Activated naive CD8-positive, alpha-beta T cell (primary cell): ENCODE results near the gene DSTN.

Experiments used
- H3K27ac Mint-ChIP-seq: one replicate; pipeline ENCODE4 v1.8.0; 2021; ENCODE audit warnings: mixed read lengths
- H3K27me3 Mint-ChIP-seq: one replicate; pipeline ENCODE4 v1.8.0; 2021; ENCODE audit warnings: mixed read lengths
- H3K36me3 Mint-ChIP-seq: one replicate; pipeline ENCODE4 v1.8.0; 2021; ENCODE audit warnings: mixed read lengths
- H3K4me1 Mint-ChIP-seq: one replicate; pipeline ENCODE4 v1.8.0; 2021; ENCODE audit warnings: low read depth, mixed read lengths
- H3K4me3 Mint-ChIP-seq: one replicate; pipeline ENCODE4 v1.8.0; 2021; ENCODE audit warnings: mild to moderate bottlenecking, mixed read lengths
- H3K9me3 Mint-ChIP-seq: one replicate; pipeline ENCODE4 v1.8.0; 2021; ENCODE audit warnings: low read depth, mixed read lengths

The DSTN gene

GRCh38 chr20:17637413-17637780 is 67.5 kb downstream of the DSTN start:
- Mint-ChIP-seq H3K36me3 (no peaks in the 10 kb centered on the region), H3K27ac (no peak overlapping the region), H3K9me3 (no peaks in the 10 kb centered on the region), H3K4me1 (no peaks in the 10 kb centered on the region), H3K27me3 (no peaks in the 10 kb centered on the region), H3K4me3 (no peak overlapping the region)

- Mint-ChIP-seq H3K9me3 (no peaks in the 10 kb centered on the region), H3K27ac (no peak overlapping the region), H3K4me3 (no peak overlapping the region), H3K36me3 (no peaks in the 10 kb centered on the region), H3K27me3 (no peaks in the 10 kb centered on the region), H3K4me1 (no peaks in the 10 kb centered on the region)
Measured at GRCh38 chr20:17637985-17638640, 68.2 kb downstream of the DSTN start.

DNA sequence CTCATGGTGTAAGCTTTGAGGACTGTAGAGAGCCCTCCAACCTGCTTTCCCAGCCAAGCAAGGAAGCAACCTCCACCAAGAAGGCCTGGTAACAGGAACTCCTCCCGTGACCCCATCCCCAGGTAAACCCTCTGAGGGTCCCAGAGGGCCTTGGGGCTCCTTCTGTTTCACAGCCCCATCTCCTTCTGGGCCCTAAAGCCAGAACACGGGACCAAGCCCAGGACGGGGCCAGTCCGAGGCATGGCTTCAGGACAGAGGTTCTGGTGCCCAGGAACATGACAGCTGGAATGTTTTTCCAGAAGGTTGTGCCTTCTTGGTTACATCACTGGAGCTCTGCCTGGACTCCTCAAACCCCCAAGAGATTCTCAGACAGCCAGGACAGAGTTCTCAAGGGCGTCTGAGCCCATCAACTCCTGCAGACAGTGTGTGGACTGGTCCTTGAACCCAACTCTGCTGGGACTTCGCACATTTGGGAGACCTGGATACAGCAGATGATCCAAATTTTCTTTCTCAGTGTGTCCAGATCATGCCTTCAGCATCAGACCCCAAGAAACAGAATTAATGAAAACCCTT is 69.0 kb downstream of the DSTN start:
- H3K27ac Mint-ChIP-seq, result no peak overlapping the region
- H3K4me3 Mint-ChIP-seq, result no peak overlapping the region

DNA sequence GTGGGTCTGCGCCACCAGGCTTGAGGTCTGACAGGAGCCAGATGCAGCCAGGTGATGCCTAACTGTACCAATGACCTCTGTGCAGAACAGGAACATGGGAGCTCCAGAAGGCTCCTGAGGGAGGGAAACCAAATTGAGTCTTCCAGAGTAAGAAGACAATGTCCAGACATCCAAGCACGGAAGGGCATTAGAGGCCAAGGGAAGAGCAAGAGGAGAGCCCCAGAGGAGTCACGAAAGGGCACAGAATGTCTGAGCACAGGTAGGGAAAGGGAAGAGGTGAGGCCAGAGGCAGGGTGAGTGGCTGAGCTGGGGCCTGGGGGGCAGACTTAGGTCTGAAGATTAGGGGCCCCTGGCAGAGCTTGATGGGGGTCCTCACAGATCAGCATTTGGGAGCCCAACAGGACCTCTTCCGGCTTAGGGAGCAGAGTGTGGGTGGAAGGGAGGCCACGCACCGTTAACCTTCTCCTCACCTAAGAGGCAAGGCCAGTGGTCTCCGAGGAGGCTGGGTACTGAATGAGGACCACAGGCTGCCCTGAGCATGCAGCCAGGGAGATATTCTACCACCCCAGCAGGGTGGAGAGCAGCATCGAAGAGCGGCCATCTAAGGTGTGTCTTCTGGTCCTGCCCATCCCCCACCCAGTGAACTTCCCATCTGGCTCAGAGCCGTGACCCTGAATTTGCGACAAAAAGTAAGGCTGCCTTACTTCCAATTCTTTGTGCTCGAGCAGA is 70.4 kb downstream of the DSTN start:
- Mint-ChIP-seq H3K4me3 (no peak overlapping the region), H3K27me3 (no peaks in the 10 kb centered on the region), H3K36me3 (no peaks in the 10 kb centered on the region)

More for the DNA sequence above, 69.0 kb downstream of the DSTN start:
- no peaks in the 10 kb centered on the region for H3K27me3 Mint-ChIP-seq
- no peaks in the 10 kb centered on the region for H3K4me1 Mint-ChIP-seq
- H3K9me3 Mint-ChIP-seq, result no peaks in the 10 kb centered on the region
- H3K36me3 Mint-ChIP-seq, result no peaks in the 10 kb centered on the region

GRCh38 chr20:17640875-17641378 is 71.1 kb downstream of the DSTN start:
- Mint-ChIP-seq H3K27ac (no peak overlapping the region), H3K4me3 (no peak overlapping the region), H3K4me1 (no peaks in the 10 kb centered on the region), H3K9me3 (no peaks in the 10 kb centered on the region), H3K36me3 (no peaks in the 10 kb centered on the region), H3K27me3 (no peaks in the 10 kb centered on the region)

More for the DNA sequence above, 70.4 kb downstream of the DSTN start:
- Mint-ChIP-seq H3K4me1 (no peaks in the 10 kb centered on the region), H3K27ac (no peak overlapping the region), H3K9me3 (no peaks in the 10 kb centered on the region)

- no peaks in the 10 kb centered on the region for H3K4me1 Mint-ChIP-seq
Measured at GRCh38 chr20:17641520-17641964, 71.7 kb downstream of the DSTN start.

GRCh38 chr20:17641993-17642392 is 72.1 kb downstream of the DSTN start:
- no peak overlapping the region for H3K4me3 Mint-ChIP-seq
- no peaks in the 10 kb centered on the region for H3K27me3 Mint-ChIP-seq
- H3K4me1 Mint-ChIP-seq, result no peaks in the 10 kb centered on the region
- no peaks in the 10 kb centered on the region for H3K36me3 Mint-ChIP-seq
- no peak overlapping the region for H3K27ac Mint-ChIP-seq
- H3K9me3 Mint-ChIP-seq, result no peaks in the 10 kb centered on the region

More at GRCh38 chr20:17641520-17641964, 71.7 kb downstream of the DSTN start:
- Mint-ChIP-seq H3K27ac (no peak overlapping the region), H3K36me3 (no peaks in the 10 kb centered on the region), H3K4me3 (no peak overlapping the region), H3K27me3 (no peaks in the 10 kb centered on the region), H3K9me3 (no peaks in the 10 kb centered on the region)

GRCh38 chr20:17642404-17643269 is 72.8 kb downstream of the DSTN start:
- Mint-ChIP-seq H3K27me3 (no peaks in the 10 kb centered on the region), H3K4me1 (no peaks in the 10 kb centered on the region), H3K4me3 (no peak overlapping the region), H3K27ac (no peak overlapping the region), H3K36me3 (no peaks in the 10 kb centered on the region), H3K9me3 (no peaks in the 10 kb centered on the region)

DNA sequence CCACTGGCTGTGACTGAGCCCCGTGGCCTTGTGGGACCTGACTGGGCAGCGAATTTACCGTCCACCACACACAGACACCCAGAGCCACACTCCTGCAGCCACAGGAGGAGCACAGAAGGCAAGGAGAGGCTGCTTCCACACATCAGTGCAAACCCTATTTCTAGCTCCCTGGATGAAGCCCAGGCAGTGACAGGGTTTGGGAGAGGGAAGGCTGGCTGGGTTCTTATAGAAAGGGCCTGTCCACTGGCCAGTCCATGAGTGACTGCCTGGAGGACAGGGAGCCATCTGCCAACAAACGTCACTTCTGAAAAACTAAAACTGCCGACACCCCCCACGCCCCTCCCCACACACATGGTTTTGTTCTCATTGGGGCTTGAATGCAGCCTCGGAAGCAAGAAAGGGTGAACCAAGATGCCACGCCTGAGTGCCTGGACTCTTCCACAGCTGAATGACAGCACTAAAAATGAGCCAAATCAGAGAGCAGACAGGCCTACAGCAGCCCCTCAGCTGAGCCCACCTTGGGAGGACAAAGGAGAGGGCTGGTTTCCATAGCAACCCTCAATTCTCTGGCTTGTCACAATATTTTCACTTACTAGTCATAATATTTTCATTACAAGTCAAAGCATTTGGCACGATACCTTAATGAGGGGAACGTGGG is 73.8 kb downstream of the DSTN start:
- no peak overlapping the region for H3K27ac Mint-ChIP-seq
- no peak overlapping the region for H3K4me3 Mint-ChIP-seq
- H3K36me3 Mint-ChIP-seq, result no peaks in the 10 kb centered on the region

GRCh38 chr20:17644451-17644850 is 74.6 kb downstream of the DSTN start:
- H3K4me1 Mint-ChIP-seq, result peaks cover 2% of the 10 kb centered on the region
- no peaks in the 10 kb centered on the region for H3K36me3 Mint-ChIP-seq
- no peaks in the 10 kb centered on the region for H3K27me3 Mint-ChIP-seq
- no peak overlapping the region for H3K4me3 Mint-ChIP-seq
- H3K27ac Mint-ChIP-seq, result no peak overlapping the region
- H3K9me3 Mint-ChIP-seq, result no peaks in the 10 kb centered on the region

More for the DNA sequence above, 73.8 kb downstream of the DSTN start:
- Mint-ChIP-seq H3K27me3 (no peaks in the 10 kb centered on the region), H3K4me1 (no peaks in the 10 kb centered on the region), H3K9me3 (no peaks in the 10 kb centered on the region)

- no peaks in the 10 kb centered on the region for H3K9me3 Mint-ChIP-seq
- peaks cover 2% of the 10 kb centered on the region for H3K4me1 Mint-ChIP-seq
Measured at GRCh38 chr20:17645010-17645409, 75.1 kb downstream of the DSTN start.

GRCh38 chr20:17645546-17646208 is 75.8 kb downstream of the DSTN start:
- no peak overlapping the region for H3K4me3 Mint-ChIP-seq
- H3K27me3 Mint-ChIP-seq, result no peaks in the 10 kb centered on the region
- H3K4me1 Mint-ChIP-seq, result peaks cover 2% of the 10 kb centered on the region
- H3K36me3 Mint-ChIP-seq, result no peaks in the 10 kb centered on the region
- H3K9me3 Mint-ChIP-seq, result no peaks in the 10 kb centered on the region
- H3K27ac Mint-ChIP-seq, result no peak overlapping the region

More at GRCh38 chr20:17645010-17645409, 75.1 kb downstream of the DSTN start:
- Mint-ChIP-seq H3K27ac (no peak overlapping the region), H3K27me3 (no peaks in the 10 kb centered on the region), H3K36me3 (no peaks in the 10 kb centered on the region), H3K4me3 (no peak overlapping the region)

- no peaks in the 10 kb centered on the region for H3K36me3 Mint-ChIP-seq
- no peaks in the 10 kb centered on the region for H3K9me3 Mint-ChIP-seq
- no peaks in the 10 kb centered on the region for H3K27me3 Mint-ChIP-seq
- no peak overlapping the region for H3K4me3 Mint-ChIP-seq
- H3K4me1 Mint-ChIP-seq, result peaks cover 2% of the 10 kb centered on the region
- no peak overlapping the region for H3K27ac Mint-ChIP-seq
Measured at GRCh38 chr20:17646209-17646960, 76.5 kb downstream of the DSTN start.
